Hematopoietic multipotent progenitor cell treated with erythropoietin and hydrocortisone succinate and interleukin-3 and kit ligand, for 6 days (in vitro differentiated cells): ENCODE measurements around the gene C1orf174.
A peak's percentile ranks its signal among the peaks of the same experiment; 100 is the strongest.

Experiments used
- DNase-seq: peaks from one replicate; pipeline ENCODE4 v3.0.0-alpha.2; 2015

The C1orf174 gene

GRCh38 chr1:3908886-3909517 lies 8.9 kb upstream of the C1orf174 start:
- DNase-seq, result no peak

GRCh38 chr1:3907621-3908165 lies 7.6 kb upstream of the C1orf174 start:
- no peak for DNase-seq

DNA sequence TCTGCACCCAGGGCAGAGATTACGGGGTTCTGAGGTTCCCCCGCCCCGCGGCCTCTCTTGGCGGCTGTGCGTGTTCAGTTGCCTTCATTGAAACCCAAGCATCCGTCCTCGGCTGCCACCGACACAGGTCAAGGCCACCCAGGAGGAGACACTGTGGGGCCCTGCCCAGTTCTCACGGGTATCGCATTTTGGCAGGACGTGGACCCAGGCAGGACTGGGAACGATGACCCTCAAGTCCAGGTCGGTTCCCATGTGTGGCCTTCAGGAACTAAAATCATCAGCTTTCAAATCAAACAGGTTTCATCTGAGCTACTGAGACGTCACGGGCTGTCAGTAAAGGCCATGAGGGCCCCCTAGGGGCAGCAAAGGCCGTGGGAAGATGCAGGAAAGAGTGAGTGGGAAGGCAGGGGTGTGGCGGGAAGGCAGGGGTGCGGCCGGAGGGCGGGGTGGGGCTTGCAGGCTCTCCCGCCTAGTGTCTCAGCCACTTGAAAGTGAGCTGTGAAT lies 7.0 kb upstream of the C1orf174 start:
- peak; percentile 83 for DNase-seq

DNA sequence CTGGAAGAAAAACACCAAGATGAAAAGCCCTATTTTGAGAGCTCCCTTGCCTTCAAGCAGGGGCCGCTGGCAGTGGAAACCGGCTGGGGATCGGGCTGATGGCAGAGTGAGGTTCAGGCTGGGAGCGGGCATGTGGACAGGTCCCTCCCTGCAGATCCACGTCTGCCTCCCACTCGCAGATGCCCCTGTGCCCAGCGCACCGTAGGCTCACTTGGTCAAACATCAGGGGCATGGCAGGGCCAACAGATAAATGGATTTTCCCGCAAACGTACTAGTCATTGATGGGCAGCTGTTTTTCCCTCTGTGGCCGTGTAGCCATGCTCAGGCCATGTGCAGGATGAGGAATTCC lies 6.6 kb upstream of the C1orf174 start:
- no peak for DNase-seq

DNA sequence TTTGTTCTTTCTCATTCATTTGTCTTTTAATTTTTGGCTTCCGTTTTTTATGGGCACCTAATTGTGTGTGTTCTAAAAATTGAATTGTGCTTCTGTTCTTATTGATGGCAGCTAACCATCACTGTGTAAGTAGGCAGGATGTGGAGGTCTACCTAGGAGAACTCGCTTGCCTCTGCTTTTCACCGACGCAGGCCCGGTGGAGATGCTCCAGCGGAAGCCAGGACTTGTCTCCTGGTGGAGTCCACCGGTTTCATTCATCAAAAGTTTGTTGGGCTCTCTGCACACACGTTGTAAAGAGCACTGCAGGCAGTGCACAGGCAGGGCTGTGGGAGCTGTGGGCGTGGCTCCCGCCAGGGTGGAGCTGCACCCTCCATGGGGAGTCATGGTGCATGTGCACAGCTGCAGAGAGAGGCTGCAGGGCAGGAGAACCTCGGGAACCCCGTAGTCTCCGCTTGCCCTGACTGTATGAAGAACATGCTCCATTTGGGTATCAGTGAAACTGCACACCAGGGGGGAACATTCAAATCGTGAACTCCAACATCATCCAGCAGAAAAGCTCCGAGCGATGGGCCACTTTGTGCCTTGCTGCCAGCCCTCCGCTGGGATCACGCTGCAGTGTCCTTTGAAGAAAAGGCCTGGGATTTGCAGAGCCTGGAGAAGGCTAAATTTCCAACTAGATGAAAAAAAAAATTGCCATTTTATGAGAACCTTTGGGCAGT lies 6.0 kb upstream of the C1orf174 start:
- peak; percentile 65 for DNase-seq

- DNase-seq, result no peak
These were observed 5.3 kb upstream of the C1orf174 start for GRCh38 chr1:3905266-3905952.

DNA sequence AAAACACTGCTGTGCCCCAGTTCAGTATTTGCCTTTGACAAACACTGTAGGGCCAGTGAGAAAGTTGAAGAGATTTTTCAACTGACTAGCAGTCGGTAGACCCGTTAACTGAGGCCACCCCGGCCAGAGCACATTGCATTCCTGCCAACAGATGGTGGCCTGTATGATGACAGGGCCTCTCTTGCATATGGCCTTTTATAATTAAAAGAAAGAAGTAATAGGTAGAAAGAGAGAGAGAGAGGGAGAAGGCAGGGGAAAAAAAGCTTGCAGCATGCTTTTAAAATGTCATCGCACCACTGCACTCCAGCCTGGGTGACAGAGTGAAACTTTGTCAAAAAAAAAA lies 4.7 kb upstream of the C1orf174 start:
- no peak for DNase-seq

GRCh38 chr1:3904006-3904842 lies 4.2 kb upstream of the C1orf174 start:
- DNase-seq, result no peak

- DNase-seq, result peak; percentile 67
These were observed 3.3 kb upstream of the C1orf174 start for GRCh38 chr1:3903141-3904005.

- no peak for DNase-seq
These were observed 2.6 kb upstream of the C1orf174 start for GRCh38 chr1:3902571-3903091.

DNA sequence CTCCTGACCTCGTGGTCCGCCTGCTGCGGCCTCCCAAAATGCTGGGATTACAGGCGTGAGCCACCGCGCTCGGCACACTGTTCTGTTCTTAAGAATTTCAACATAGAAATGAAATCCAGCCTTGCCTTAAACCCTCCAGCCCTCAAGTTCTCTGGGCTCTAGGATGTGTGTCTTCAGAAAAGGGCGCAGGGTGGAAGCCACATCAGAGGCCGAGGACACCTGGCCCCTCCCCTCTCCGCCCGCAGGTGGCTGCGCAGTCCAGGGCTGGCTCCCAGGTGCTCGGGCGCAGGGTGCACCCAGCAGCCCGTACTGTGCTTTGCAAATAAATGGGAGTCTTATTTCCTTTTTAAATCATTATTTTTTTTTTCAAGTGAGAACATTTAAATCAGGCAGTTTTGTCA lies 2.0 kb upstream of the C1orf174 start:
- no peak for DNase-seq

DNA sequence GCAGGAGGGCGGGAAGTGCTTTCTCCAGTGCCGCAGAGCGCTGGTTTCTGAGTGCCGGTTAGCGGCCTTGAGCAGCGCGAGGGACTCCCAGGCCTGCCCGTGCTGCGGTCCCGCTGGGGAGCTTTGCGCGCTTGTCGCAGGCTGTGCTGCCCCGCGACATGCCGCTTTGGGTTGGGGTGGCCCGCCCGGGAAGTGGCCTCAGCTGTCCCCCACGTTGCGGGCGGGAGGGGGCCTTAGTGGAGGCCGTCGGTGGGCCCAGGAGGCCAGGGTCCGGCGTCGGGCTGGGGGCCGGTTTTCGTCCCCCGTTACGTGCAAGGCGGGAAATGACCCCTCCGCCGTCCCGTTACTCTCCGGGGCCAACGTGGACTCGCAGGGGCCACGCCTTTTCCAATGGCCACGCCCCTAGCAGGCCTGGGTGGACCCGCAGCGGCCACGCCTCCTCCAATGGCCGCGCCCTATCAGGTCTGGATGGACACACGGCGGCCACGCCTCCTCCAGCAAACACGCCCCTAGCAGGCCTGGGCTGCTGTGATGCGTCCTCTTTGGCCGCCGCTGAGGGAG lies 977 bp upstream of the C1orf174 start:
- DNase-seq, result peak; percentile 98

- no peak for DNase-seq
These were observed 320 bp downstream of the C1orf174 start for GRCh38 chr1:3899754-3900149.

DNA sequence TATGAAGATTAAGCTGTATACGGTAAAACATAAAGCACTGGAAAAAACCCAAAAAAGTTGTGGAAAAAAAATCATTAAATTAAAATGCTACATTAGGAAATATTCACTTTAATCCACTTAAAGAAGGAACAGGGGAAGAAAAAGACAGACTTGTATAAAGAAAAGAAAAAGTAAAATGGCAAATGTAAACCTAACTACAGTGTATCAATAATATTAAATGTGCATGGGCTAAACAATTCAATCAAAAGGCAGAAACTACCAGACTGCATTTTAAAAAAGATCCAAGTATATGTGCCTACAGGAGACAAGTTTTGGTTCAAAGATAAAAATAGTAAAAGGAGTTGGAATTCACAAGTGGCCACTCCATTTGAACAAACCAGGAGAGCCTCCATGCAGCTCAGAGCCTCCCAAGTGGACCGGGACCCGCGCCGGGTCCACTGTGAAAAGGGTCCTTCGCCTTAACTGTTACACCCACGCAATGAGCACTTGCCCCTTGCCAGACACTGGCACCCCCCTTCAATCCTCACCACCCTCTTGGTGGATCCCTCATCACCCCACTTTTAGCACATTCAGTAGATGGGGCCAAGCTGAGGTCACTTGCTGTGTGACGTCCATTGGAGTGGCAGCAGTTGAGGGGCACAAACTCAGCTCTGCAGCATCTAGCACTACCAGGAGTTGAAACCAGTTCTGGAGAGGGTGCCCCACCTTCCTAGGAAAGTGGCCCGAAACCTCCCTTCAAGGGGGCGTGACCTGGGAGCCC lies 898 bp downstream of the C1orf174 start:
- peak; percentile 76 for DNase-seq

- no peak for DNase-seq
These were observed 1.7 kb downstream of the C1orf174 start for GRCh38 chr1:3898475-3898735.

DNA sequence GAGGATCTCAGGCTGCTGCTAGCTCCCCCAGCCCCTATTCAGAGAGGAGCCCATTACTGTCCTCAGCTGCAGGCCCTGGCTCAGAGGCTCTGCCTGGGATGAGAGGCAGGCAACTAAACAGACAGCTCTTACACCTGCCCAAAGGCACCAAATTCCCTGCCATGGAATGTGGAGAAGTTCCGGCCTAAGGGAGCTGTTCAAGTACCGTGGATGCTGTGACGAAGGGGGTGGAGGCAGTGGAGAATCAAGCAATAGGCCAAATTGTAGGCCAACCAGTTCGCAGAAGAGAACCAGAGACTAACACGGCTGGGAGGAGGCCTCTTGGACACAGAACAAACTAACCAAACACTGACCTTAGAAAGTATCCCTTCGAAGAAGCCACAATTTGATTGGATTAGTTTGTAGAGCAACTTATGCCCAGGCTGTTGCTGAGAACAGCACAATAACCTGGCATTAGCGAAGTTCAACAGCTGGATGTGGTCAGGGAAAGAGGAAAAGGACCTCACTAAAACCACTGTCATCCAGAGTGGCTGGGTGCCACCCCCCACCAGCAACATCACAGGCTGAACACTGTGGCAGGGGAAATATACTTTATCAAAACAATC lies 3.6 kb downstream of the C1orf174 start:
- DNase-seq, result peak; percentile 37

GRCh38 chr1:3895951-3896325 lies 4.1 kb downstream of the C1orf174 start:
- DNase-seq, result no peak

DNA sequence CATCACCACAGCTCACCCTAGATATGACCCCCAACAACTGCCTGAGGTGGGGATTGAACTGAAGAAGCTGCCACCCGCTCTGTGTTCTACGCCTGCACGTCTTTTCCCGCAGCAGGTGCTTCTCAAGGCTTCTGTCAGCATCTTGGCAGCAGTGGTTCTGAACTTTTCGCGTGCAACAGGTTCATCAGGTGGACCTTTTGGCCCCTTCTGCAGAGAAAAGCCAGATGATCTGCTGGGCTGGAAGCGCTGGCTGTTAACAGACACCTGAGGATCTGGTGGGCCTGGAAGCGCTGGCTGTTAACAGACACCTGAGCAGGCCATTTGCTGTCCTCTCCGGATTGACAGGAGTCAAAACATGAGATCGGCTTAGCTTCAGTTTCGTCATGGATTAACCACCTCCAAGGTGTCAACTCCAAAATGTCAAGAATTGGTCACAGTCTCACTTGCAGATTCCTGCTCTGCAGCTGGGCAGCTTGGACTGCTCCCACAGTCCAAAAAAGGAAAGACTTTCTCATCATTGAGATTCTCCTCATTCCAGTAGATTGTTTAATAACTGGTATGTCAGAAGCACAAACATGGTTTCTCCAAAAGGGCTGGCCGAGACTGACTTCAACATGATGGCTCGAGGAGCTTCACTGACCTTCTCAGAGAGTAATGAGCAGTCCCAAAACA lies 4.7 kb downstream of the C1orf174 start:
- DNase-seq, result no peak

DNA sequence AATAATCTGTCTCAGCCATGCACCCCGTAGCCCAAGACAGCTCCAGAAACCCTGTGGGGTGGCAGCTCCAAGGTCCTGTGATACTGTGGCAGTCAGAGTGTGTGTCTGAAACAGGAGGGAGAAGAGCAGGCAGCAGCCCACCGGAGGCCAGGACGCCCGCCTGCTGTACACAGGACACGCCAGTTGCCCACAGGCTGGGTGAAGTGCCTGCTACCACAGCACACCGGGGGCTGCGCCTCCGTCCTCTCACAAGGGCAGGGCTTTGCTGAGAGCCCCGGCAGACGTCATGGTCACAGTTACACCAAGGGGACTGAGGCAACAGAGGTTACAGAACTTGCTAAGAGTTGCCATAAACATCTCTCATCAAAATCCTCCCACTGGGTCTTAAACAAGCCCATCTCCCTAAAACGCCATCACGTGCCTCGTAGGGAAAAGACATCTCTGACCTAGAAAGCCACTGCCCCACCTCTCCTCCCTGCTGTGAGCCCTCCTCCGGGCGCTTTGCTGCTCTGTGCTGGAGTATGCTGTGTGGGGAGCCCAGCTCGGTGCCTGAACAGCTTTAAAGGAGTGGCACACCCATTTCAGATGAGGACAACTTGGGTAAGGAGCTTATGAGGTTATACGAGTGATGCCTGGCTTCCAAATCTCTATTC lies 5.3 kb downstream of the C1orf174 start:
- DNase-seq, result no peak
